ENCODE measurements around the gene PROKR2.

The PROKR2 gene

DNA sequence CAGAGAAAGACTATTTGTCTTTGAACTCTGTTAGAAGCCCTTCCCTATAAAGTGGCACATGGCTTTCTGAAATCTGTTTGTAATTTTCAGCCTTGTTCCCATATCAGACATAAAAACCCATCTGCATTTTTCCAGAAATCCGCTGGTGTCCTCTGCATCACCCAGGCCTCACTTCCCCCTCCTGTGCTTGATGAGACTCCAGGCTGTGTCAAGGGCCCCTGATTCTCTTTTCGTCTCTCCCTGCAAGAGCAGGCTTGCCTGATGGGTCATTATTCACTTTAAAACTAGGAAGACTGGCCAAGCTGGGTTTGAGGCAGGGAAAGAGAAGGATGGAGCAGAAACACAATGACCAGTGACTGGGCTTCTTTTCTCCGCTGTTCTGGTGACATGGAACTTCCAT lies 10.6 kb upstream of the PROKR2 start:
- DNase-seq (ENCODE audit: insufficient read length, low spot score) (no peak), FAIRE-seq (no peak)
- no peak for TF ChIP-seq POLR2A (IDR thresholded peaks at IDR 0.05; ENCODE audit: low read depth, low read length)

DNA sequence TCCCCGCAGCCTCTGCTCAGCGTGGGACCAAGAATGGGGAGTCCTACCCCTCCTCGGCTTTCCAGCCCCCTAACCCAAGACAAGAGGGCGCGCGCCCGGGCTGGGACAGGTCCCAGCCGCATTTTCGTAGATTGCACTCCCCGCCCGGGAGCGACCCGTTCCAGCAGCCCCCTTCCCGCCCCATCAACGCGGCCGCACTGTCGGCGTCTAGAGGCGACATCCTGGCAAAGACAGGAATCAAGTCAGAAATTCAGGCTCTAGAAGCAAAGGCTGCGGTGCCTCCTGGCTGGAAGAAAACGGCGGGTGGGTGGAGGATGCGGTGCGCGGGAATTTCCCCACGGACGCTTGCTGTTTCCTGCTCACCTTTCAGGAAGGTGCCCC lies 957 bp downstream of the PROKR2 start:
- no peak for DNase-seq (ENCODE audit: insufficient read length, low spot score)
- FAIRE-seq: no peak
- no peak for TF ChIP-seq POLR2A (IDR thresholded peaks at IDR 0.05; ENCODE audit: low read depth, low read length)

DNA sequence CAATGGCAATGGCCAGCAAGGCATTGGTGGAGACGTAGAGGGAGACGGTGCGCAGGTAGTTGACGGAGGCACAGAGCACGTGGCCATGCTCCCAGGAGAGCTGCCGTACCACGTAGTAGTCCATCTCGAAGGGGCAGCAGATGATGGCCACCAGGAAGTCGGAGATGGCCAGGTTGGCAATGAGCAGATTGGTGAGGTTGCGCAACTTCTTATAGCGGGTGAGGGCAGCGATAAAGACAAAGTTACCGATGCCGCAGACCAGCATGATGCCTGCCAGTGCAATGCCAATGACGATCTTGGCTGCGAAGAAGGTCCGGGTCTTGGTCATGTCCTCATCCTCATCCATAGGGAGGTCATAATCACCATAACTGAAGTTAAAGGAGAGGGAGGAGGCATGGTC lies 2.8 kb downstream of the PROKR2 start:
- no peak for DNase-seq (ENCODE audit: insufficient read length, low spot score)
- FAIRE-seq: no peak
- no peak for TF ChIP-seq POLR2A (IDR thresholded peaks at IDR 0.05; ENCODE audit: low read depth, low read length)

DNA sequence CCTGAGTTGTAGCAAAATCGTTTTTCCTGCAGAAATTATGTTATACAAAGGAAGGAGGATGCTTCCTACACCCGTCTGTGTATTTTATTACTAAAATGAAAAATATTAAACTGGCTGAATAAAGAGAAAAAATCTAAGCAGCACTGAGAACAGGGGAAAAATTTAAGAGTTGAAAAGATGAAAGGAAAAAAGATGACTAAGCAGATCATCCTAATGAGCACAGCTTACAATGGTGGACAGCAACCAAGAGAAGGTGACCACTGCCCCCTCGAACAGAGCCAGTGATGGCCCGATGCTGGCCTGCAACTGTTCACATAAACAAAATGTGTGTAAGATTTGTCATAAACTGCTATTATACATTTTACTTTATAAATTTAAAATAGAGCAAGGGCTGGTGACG lies 4.2 kb downstream of the PROKR2 start:
- DNase-seq (ENCODE audit: insufficient read length, low spot score): no peak
- no peak for FAIRE-seq
- TF ChIP-seq POLR2A (IDR thresholded peaks at IDR 0.05; ENCODE audit: low read depth, low read length): no peak

DNA sequence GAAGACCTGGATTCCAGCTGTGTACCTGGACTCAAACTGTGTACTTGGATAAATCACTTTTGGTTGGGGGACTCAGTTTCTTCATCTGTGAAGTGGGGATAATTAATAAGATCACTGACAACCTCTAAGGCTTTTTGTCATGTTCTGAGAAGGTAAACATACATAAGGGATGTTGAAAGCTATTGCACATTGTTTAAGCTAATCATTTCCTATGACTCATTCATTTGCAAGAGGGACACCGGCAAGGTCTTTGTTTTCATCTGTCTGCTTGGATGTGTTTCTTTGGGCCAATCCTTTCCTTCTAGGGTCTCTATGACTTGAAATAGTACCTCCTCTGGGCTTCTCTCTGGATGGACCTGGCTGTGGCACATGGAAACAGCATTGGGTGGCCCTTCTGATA lies 6.8 kb downstream of the PROKR2 start:
- FAIRE-seq: no peak
- no peak for TF ChIP-seq POLR2A (IDR thresholded peaks at IDR 0.05; ENCODE audit: low read depth, low read length)
- no peak for DNase-seq (ENCODE audit: insufficient read length, low spot score)

DNA sequence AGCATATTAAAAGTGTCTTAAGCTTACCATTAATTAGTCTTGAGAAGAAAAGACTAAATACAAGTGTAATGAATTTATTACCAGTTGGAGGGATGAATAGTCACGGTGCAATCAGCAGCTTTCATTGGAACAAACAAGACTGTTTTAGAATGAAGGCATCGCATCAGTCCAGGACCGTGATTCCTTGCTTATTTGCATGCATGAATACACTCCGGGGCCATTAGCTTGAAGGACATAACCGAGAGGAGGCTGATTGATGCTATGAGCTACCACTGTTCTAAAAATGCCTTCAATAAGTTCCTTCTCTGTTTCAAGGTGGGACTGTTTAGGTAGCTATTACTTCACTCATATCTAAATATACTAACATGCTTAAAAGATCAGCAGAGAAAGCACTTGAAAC lies 17.9 kb downstream of the PROKR2 start:
- FAIRE-seq: no peak
- no peak for DNase-seq (ENCODE audit: insufficient read length, low spot score)

DNA sequence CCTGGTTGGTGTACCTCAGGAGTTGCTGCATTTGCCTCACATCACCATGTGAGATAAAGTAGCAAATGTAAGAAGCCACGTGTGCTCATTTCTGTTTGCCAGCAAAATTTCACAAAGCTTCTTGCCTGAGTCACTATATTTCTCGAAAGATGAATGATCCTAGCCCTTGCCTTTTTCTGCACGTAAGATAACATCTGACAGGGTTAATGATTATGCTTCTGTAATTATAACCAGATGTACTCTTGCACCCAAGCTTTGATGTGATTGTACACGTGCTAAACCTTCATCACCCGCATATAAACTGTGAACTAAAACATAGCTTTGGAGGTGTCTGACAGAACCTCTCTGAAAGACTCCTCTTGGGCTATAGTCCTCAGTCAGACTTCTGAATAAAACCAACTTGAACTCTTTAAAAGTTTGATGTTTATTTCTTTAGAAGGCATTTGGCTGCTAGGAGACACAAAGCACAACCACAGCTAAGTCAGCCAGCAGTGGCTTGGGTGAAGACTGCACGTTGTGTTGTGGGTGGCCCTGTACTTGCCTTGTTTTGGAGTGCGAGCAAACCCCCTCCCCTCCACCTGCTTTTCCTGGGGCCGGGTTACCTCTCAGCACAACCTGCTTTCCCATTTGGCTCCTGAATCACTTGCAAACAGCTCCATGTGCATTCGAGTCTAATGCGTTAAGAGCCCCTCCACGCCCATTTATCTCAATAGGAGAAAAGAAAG lies 19.3 kb downstream of the PROKR2 start:
- no peak for TF ChIP-seq POLR2A (IDR thresholded peaks at IDR 0.05; ENCODE audit: low read depth, low read length)
- no peak for DNase-seq (ENCODE audit: insufficient read length, low spot score)
- no peak for FAIRE-seq

More for the DNA sequence above, 17.9 kb downstream of the PROKR2 start:
- TF ChIP-seq POLR2A (IDR thresholded peaks at IDR 0.05; ENCODE audit: low read depth, low read length): no peak

DNA sequence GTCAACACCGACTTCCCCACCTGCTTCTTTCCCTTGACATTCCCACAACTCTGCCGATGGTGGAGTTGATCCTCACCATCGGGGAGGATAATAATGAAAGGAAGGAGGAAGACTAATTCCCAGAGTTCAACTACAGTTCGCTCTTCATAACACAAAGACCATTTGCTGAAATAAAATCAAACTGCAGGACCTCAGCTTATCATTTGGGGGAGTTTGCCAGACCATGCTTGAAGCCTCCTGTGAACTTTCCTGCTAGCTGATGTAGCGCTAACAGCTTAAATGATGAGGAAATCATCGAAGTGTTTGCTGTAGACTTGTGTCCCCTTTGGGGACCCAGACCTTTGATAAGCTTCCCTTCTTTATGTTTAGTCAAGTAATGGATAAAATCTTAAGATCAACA lies 26.2 kb downstream of the PROKR2 start:
- no peak for FAIRE-seq
- no peak for DNase-seq (ENCODE audit: insufficient read length, low spot score)
- no peak for TF ChIP-seq POLR2A (IDR thresholded peaks at IDR 0.05; ENCODE audit: low read depth, low read length)

DNA sequence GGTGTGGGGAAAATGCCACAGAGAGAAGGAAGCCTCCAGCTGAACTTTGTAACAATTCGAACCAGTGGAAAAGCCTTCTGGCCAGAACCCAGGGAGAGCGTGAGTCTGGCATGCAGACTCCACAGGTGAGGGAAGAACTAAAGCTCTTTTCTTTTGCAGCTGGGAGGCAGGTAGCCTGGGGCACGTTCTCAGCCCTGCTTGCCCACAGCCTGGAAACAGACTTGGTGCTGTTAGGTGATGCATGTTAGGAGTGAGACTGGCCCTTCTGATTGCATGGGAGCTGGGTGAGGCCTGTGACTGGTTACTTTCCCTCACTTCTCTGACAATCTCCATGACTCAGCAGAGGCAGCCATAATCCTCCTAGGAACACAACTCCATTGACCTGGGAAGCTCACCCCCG lies 34.2 kb downstream of the PROKR2 start:
- FAIRE-seq (no peak), DNase-seq (ENCODE audit: insufficient read length, low spot score) (no peak)
- no peak for TF ChIP-seq POLR2A (IDR thresholded peaks at IDR 0.05; ENCODE audit: low read depth, low read length)

DNA sequence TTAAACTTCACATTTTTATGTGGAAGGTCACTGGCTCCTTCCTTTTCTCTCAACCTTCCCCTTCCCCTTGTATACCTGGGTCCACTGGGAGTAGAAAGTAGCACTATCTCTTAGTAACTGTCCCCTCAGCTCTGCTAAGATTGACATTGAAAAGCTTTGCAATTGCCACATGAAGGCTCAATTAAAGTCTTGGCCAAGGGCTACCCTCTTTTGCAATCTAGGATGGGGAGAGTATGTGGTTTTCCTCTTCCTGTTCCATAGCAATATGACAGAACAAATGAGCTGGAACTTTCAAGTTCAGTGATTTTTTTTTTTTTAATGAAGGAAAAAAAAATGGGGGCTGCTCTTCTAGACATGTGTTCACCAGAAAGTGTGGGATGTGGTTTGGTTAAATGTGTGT lies 37.1 kb downstream of the PROKR2 start:
- DNase-seq (ENCODE audit: insufficient read length, low spot score) (no peak), FAIRE-seq (no peak)
- TF ChIP-seq POLR2A (IDR thresholded peaks at IDR 0.05; ENCODE audit: low read depth, low read length): no peak

DNA sequence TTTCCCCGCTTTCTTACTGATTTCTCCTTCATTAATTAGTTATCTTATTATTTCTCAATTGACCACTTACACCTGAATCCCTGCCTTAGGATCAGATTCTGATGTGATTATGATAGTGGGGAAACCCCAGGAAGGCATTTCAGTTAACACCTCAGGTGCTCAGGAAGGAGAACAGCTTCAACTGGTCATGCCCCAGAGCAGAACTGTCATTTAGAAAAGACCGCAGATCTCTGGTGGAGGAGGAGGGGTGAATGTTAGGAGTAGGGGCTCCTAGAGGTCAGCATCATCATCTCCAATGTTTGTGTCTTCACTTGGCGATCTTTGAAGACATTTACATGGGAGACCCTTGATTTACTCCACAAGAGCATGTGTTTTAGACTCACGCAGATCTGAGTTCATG lies 44.5 kb downstream of the PROKR2 start:
- no peak for FAIRE-seq
- no peak for DNase-seq (ENCODE audit: insufficient read length, low spot score)
- no peak for TF ChIP-seq POLR2A (IDR thresholded peaks at IDR 0.05; ENCODE audit: low read depth, low read length)

DNA sequence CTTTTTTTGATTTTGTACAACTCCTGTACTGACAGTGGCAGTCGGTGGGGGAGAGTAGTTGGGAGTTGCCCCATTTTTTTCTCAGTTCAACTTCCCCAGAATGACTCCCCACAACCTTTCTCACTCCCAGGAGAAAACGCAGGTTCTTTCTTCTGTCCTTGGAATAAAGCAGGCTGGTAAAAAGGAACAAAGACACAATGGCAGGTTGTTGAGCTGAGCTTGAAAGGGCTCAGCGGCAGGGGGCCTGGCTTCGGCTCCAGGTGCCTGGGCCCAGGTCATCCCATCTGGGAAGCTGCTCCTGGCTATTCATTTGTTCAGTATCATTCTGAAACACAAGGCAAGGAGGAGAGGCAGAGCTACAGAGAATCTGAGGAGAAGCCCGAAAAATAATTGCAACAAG lies 46.2 kb downstream of the PROKR2 start:
- FAIRE-seq: no peak
- TF ChIP-seq POLR2A (IDR thresholded peaks at IDR 0.05; ENCODE audit: low read depth, low read length): no peak

DNA sequence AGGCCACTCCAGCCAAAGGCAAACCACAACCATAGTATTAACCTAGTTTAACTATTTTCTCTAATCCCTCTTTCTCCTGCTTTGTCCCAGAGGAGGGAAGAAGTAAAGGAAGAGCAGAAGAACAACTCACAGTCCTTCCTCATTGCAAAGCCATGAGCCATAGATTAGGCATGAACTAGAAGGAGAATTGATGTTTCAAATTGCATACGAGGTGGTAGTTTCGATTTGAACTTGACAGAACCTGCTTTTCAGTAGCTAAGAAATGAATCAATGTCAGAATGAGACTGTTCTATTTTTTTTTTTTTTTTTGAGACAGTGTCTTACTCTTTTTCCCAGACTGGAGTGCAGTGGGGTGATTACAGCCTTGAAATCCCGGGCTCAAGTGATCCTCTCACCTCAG lies 48.3 kb downstream of the PROKR2 start:
- no peak for TF ChIP-seq POLR2A (IDR thresholded peaks at IDR 0.05; ENCODE audit: low read depth, low read length)
- DNase-seq (ENCODE audit: insufficient read length, low spot score): no peak
- FAIRE-seq: no peak

More for the DNA sequence above, 46.2 kb downstream of the PROKR2 start:
- no peak for DNase-seq (ENCODE audit: insufficient read length, low spot score)

DNA sequence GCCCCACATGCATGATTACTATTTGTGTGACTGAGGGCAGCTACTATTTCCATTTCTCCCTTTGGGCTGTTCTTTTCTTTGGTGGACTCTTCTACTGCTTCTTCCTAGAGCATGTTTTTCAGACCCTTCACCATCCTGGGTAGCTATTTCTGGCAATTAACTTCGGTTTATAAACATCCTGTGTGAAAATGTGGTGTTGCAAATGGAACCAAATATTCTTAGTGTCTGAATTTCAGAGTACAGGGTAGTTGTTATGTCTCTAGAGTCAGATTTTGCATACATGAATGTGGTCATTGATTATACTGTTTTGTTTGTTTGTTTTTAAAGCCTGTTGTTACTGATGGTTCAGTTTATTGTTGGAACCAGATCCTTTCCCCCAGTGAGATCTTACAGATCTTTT lies 49.7 kb downstream of the PROKR2 start:
- FAIRE-seq (no peak), DNase-seq (ENCODE audit: insufficient read length, low spot score) (no peak)
- TF ChIP-seq POLR2A (IDR thresholded peaks at IDR 0.05; ENCODE audit: low read depth, low read length): no peak
